Measurements from ENCODE around the gene KSR2. TPM values are rescaled to one million over a fixed set of nuclear protein-coding genes. Genes with fewer than 3 reads are reported as not detected.

Gene KSR2
- total and polyA plus RNA-seq, 2 donors (not counting 3 experiments of a cell fraction or from before 2014, with no cell fraction given), result 2.1 to 5.2 TPM

- no peaks in the 10 kb centered on the region for H3K9me1 ChIP-seq (replicated peaks; ENCODE audit: control insufficient read depth, extremely low read depth, insufficient read depth, low read length)
- ChIA-PET CTCF (no interaction called here), POLR2A (no interaction called here)
- H3K4me3 ChIP-seq (replicated peaks in 1 of 3; ENCODE audit: insufficient read depth in 1 of 3, low read depth in 1 of 3, low read length in 3 of 3), result no peak overlapping the region
- no peaks in the 10 kb centered on the region for H3K9me3 ChIP-seq (replicated peaks; ENCODE audit: control insufficient read depth, insufficient read depth, low read length)
- H3K4me2 ChIP-seq (ENCODE audit: insufficient read depth, low read length), result no peak overlapping the region
- FAIRE-seq, result no peak
- no peak overlapping the region for H2AFZ ChIP-seq (ENCODE audit: low read depth, low read length)
- no peak for DNase-seq (ENCODE audit: low read depth, low spot score)
- no peaks in the 10 kb centered on the region for H3K4me1 ChIP-seq (ENCODE audit: control insufficient read depth, extremely low read depth, insufficient read depth, low read length)
- H3K27me3 ChIP-seq (ENCODE audit: control insufficient read depth in 2 of 2, insufficient read depth in 2 of 2, low read length in 2 of 2), result no peaks in the 10 kb centered on the region
- no peaks in the 10 kb centered on the region for H3K79me2 ChIP-seq (ENCODE audit: control insufficient read depth, insufficient read depth, low read length)
- H3K9ac ChIP-seq (replicated peaks; ENCODE audit: extremely low read depth, insufficient read depth, low read length), result no peak overlapping the region
- dilution Hi-C loops (cut with MboI; ENCODE audit: extremely low pct_ligation_motif_present, low sequenced_read_pairs), result no loop called here
- H3K36me3 ChIP-seq (ENCODE audit: control insufficient read depth in 2 of 2, extremely low read depth in 1 of 2, insufficient read depth in 2 of 2, low read length in 2 of 2), result no peaks in the 10 kb centered on the region
- intact Hi-C loops (cut with micrococcal nuclease), result no loop called here
- H4K20me1 ChIP-seq (replicated peaks; ENCODE audit: control insufficient read depth, extremely low read depth, insufficient read depth, low read length), result no peaks in the 10 kb centered on the region
- no TSS peak for BruUV-seq (replicated peaks)
- no peak overlapping the region for H3K27ac ChIP-seq (ENCODE audit: insufficient read depth, low read depth, low read length)
- no peak for TF ChIP-seq MYC (IDR thresholded peaks at IDR 0.05; ENCODE audit: low read depth, low read length)
- TF ChIP-seq GATA2 (IDR thresholded peaks at IDR 0.05; ENCODE audit: insufficient read depth, insufficient read length, low read depth, low read length), result no peak
- no peak for TF ChIP-seq FOS (IDR thresholded peaks at IDR 0.05; ENCODE audit: borderline replicate concordance, insufficient read depth, low read length)
- no peak for TF ChIP-seq MAX (IDR thresholded peaks at IDR 0.05; ENCODE audit: insufficient read depth, insufficient read length)
- TF ChIP-seq, protein P1, sequence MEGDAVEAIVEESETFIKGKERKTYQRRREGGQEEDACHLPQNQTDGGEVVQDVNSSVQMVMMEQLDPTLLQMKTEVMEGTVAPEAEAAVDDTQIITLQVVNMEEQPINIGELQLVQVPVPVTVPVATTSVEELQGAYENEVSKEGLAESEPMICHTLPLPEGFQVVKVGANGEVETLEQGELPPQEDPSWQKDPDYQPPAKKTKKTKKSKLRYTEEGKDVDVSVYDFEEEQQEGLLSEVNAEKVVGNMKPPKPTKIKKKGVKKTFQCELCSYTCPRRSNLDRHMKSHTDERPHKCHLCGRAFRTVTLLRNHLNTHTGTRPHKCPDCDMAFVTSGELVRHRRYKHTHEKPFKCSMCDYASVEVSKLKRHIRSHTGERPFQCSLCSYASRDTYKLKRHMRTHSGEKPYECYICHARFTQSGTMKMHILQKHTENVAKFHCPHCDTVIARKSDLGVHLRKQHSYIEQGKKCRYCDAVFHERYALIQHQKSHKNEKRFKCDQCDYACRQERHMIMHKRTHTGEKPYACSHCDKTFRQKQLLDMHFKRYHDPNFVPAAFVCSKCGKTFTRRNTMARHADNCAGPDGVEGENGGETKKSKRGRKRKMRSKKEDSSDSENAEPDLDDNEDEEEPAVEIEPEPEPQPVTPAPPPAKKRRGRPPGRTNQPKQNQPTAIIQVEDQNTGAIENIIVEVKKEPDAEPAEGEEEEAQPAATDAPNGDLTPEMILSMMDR (IDR thresholded peaks at IDR 0.05; ENCODE audit: extremely low read depth in 1 of 2, insufficient read depth in 1 of 2, low read depth in 1 of 2, low read length in 2 of 2), result no peak
- TF ChIP-seq POLR2AphosphoS5 (IDR thresholded peaks at IDR 0.05; ENCODE audit: insufficient read depth, low read depth, low read length), result no peak
- no peak for TF ChIP-seq EZH2 (IDR thresholded peaks at IDR 0.05; ENCODE audit: borderline replicate concordance, low read depth, low read length, severe bottlenecking)
- no peak for TF ChIP-seq JUN (IDR thresholded peaks at IDR 0.05; ENCODE audit: borderline replicate concordance, insufficient read depth, insufficient read length, low read depth)
- TF ChIP-seq POLR2A (IDR thresholded peaks at IDR 0.05; ENCODE audit: low read depth, low read length), result no peak
Observed at GRCh38 chr12:117570608-117571007, 398.2 kb downstream of the KSR2 start.

Data from endothelial cell of umbilical vein (primary cell).